Natural killer cell treated with Interleukin-12 subunit alpha and Interleukin-12 subunit beta and Interleukin-15 and Interleukin-18, amount 100 ng/mL, for 72 hours (primary cell): ENCODE data around the gene GNG12. TPM values are rescaled to one million over a fixed set of nuclear protein-coding genes. Genes with fewer than 3 reads are reported as not detected.
A peak's percentile ranks its signal among the peaks of the same experiment; 100 is the strongest.

Experiments used
- ATAC-seq, 2 donors: fragments of 150-1000 bp; cut with Tn5 transposase in 1 of 2; sonication (Bioruptor Pico), chemical (Tn5 transposase) in 1 of 2; 2 replicates each; pipeline ENCODE4 v1.10.0; 2021
- DNase-seq: peaks from one replicate; pipeline ENCODE4 v3.0.0; 2022; ENCODE audit warnings: low spot score
- H3K27ac Mint-ChIP-seq, 2 donors: 1 replicate in 1 of 2; 2 replicates in 1 of 2; pipeline ENCODE4 v1.8.0; 2022; ENCODE audit warnings: mixed read lengths in 2 of 2, mild to moderate bottlenecking in 1 of 2, moderate library complexity in 1 of 2
- H3K27me3 Mint-ChIP-seq, 2 donors: 1 replicate in 1 of 2; 2 replicates in 1 of 2; pipeline ENCODE4 v1.8.0; 2022; ENCODE audit warnings: mixed read lengths in 2 of 2
- H3K36me3 Mint-ChIP-seq: one replicate; pipeline ENCODE4 v1.8.0; 2022; ENCODE audit warnings: mixed read lengths
- H3K4me1 Mint-ChIP-seq, 2 donors: 1 replicate in 1 of 2; 2 replicates in 1 of 2; pipeline ENCODE4 v1.8.0; 2022; ENCODE audit warnings: low read depth in 2 of 2, mixed read lengths in 2 of 2, mild to moderate bottlenecking in 1 of 2
- H3K4me3 Mint-ChIP-seq: one replicate; pipeline ENCODE4 v1.8.0; 2022; ENCODE audit warnings: mixed read lengths
- H3K9me3 Mint-ChIP-seq: 2 replicates; pipeline ENCODE4 v1.8.0; 2022; ENCODE audit warnings: mixed read lengths
- total RNA-seq, 2 donors: library from RNA; stranded (reverse); gene quantifications; one replicate each; pipeline ENCODE4 v1.2.3, GENCODE V29; 2022

Gene GNG12
- total RNA-seq, 2 donors from 2014 or later: 0.21 to 0.28 TPM

- Mint-ChIP-seq H3K9me3 (no peaks in the 10 kb centered on the region), H3K27ac (no peak overlapping the region), H3K27me3 (no peaks in the 10 kb centered on the region), H3K4me3 (no peak overlapping the region), H3K36me3 (peaks cover 14% of the 10 kb centered on the region), H3K4me1 (peaks cover 14 to 17% of the 10 kb centered on the region in 2 donors)
- ATAC-seq (no peak), DNase-seq (no peak)
These were observed 142.9 kb downstream of the GNG12 start for GRCh38 chr1:67690411-67690810.

- Mint-ChIP-seq H3K9me3 (no peaks in the 10 kb centered on the region), H3K4me1 (peaks cover 16 to 19% of the 10 kb centered on the region in 2 donors), H3K27me3 (no peaks in the 10 kb centered on the region), H3K27ac (no peak overlapping the region), H3K4me3 (no peak overlapping the region), H3K36me3 (peaks cover 14% of the 10 kb centered on the region)
- ATAC-seq: no peak
- no peak for DNase-seq
These were observed 143.3 kb downstream of the GNG12 start for GRCh38 chr1:67690018-67690363.

- Mint-ChIP-seq H3K4me3 (no peak overlapping the region), H3K27ac (no peak overlapping the region), H3K9me3 (no peaks in the 10 kb centered on the region), H3K4me1 (peaks cover 22% of the 10 kb centered on the region in 2 donors), H3K27me3 (no peaks in the 10 kb centered on the region), H3K36me3 (peaks cover 14% of the 10 kb centered on the region)
- DNase-seq: no peak
- no peak for ATAC-seq
These were observed 143.8 kb downstream of the GNG12 start for GRCh38 chr1:67689267-67690017.

GRCh38 chr1:67688526-67689219, 144.6 kb downstream of the GNG12 start:
- no peaks in the 10 kb centered on the region for H3K27me3 Mint-ChIP-seq
- H3K27ac Mint-ChIP-seq: peak overlapping the region in 1 of 2 donors; percentile 9
- DNase-seq: no peak
- H3K4me3 Mint-ChIP-seq: no peak overlapping the region
- peaks cover 14% of the 10 kb centered on the region for H3K36me3 Mint-ChIP-seq
- H3K9me3 Mint-ChIP-seq: no peaks in the 10 kb centered on the region
- no peak for ATAC-seq
- H3K4me1 Mint-ChIP-seq: peaks cover 28% of the 10 kb centered on the region in 2 donors

- DNase-seq: no peak
- Mint-ChIP-seq H3K27me3 (no peaks in the 10 kb centered on the region), H3K4me3 (peak overlapping the region; percentile 43), H3K9me3 (no peaks in the 10 kb centered on the region), H3K27ac (peak overlapping the region in 1 of 2 donors; percentile 9), H3K4me1 (peaks cover 32% of the 10 kb centered on the region in 2 donors), H3K36me3 (peaks cover 14% of the 10 kb centered on the region)
- ATAC-seq: no peak
These were observed 145.6 kb downstream of the GNG12 start for GRCh38 chr1:67687649-67688048.

GRCh38 chr1:67687198-67687545, 146.1 kb downstream of the GNG12 start:
- H3K36me3 Mint-ChIP-seq: peaks cover 14% of the 10 kb centered on the region
- ATAC-seq (no peak), DNase-seq (no peak)
- H3K27ac Mint-ChIP-seq: peak overlapping the region in 1 of 2 donors; percentile 63
- H3K9me3 Mint-ChIP-seq: no peaks in the 10 kb centered on the region
- H3K4me1 Mint-ChIP-seq: peaks cover 32% of the 10 kb centered on the region in 2 donors
- peak overlapping the region; percentile 87 for H3K4me3 Mint-ChIP-seq
- H3K27me3 Mint-ChIP-seq: no peaks in the 10 kb centered on the region

GRCh38 chr1:67686267-67687197, 146.7 kb downstream of the GNG12 start:
- Mint-ChIP-seq H3K27ac (peak overlapping the region; percentile 61 to 63), H3K9me3 (no peaks in the 10 kb centered on the region), H3K4me1 (peaks cover 32% of the 10 kb centered on the region in 2 donors), H3K4me3 (peak overlapping the region; percentile 87), H3K36me3 (peaks cover 14% of the 10 kb centered on the region), H3K27me3 (no peaks in the 10 kb centered on the region)
- ATAC-seq: peak; percentile 1 to 28
- DNase-seq: peak; percentile 79

GRCh38 chr1:67685558-67686266, 147.6 kb downstream of the GNG12 start:
- DNase-seq (peak; percentile 70), ATAC-seq (peak; percentile 2 to 35)
- H3K4me1 Mint-ChIP-seq: peaks cover 32% of the 10 kb centered on the region in 2 donors
- H3K4me3 Mint-ChIP-seq: peak overlapping the region; percentile 87
- peaks cover 14% of the 10 kb centered on the region for H3K36me3 Mint-ChIP-seq
- no peaks in the 10 kb centered on the region for H3K27me3 Mint-ChIP-seq
- peak overlapping the region; percentile 72 to 83 for H3K27ac Mint-ChIP-seq
- no peaks in the 10 kb centered on the region for H3K9me3 Mint-ChIP-seq

- peaks cover 32% of the 10 kb centered on the region in 2 donors for H3K4me1 Mint-ChIP-seq
- ATAC-seq (peak; percentile 97), DNase-seq (peak; percentile 98)
- peak within 1 kb of the TSS; percentile 72 to 83 for H3K27ac Mint-ChIP-seq
- H3K36me3 Mint-ChIP-seq: peaks cover 14% of the 10 kb centered on the region
- no peaks in the 10 kb centered on the region for H3K9me3 Mint-ChIP-seq
- H3K27me3 Mint-ChIP-seq: peaks cover 0 to 2% of the 10 kb centered on the region in 2 donors
- H3K4me3 Mint-ChIP-seq: peak within 1 kb of the TSS; percentile 87
These were observed 148.2 kb downstream of the GNG12 start, which contains the start of gene GADD45A for GRCh38 chr1:67685067-67685557. Gene GADD45A (plus strand): TSS chr1:67685201. CDS start chr1:67685495, 294 bp downstream.

- peaks cover 14% of the 10 kb centered on the region for H3K36me3 Mint-ChIP-seq
- no peak for ATAC-seq
- H3K27me3 Mint-ChIP-seq: peaks cover 0 to 2% of the 10 kb centered on the region in 2 donors
- H3K4me3 Mint-ChIP-seq: peak overlapping the region; percentile 87
- DNase-seq: no peak
- peak overlapping the region; percentile 72 to 83 for H3K27ac Mint-ChIP-seq
- H3K4me1 Mint-ChIP-seq: peaks cover 32% of the 10 kb centered on the region in 2 donors
- no peaks in the 10 kb centered on the region for H3K9me3 Mint-ChIP-seq
These were observed 148.7 kb downstream of the GNG12 start for GRCh38 chr1:67684526-67685066.

- peak overlapping the region; percentile 72 to 83 for H3K27ac Mint-ChIP-seq
These were observed 149.3 kb downstream of the GNG12 start for GRCh38 chr1:67683766-67684525.

GRCh38 chr1:67683316-67683715, 150.0 kb downstream of the GNG12 start:
- Mint-ChIP-seq H3K36me3 (peaks cover 9% of the 10 kb centered on the region), H3K4me3 (peak overlapping the region; percentile 87), H3K4me1 (peaks cover 27 to 32% of the 10 kb centered on the region in 2 donors), H3K27me3 (peaks cover 0 to 2% of the 10 kb centered on the region in 2 donors), H3K9me3 (no peaks in the 10 kb centered on the region), H3K27ac (peak overlapping the region; percentile 72 to 83)
- no peak for ATAC-seq
- no peak for DNase-seq

More at GRCh38 chr1:67683766-67684525, 149.3 kb downstream of the GNG12 start:
- no peak for ATAC-seq
- no peak for DNase-seq
- Mint-ChIP-seq H3K27me3 (peaks cover 0 to 2% of the 10 kb centered on the region in 2 donors), H3K4me3 (peak overlapping the region; percentile 87), H3K4me1 (peaks cover 32% of the 10 kb centered on the region in 2 donors), H3K36me3 (peaks cover 14% of the 10 kb centered on the region), H3K9me3 (no peaks in the 10 kb centered on the region)
